HG03558 (cell line): ENCODE measurements around the gene MACROD2.

Experiments used
- ATAC-seq: cut with Tn5 transposase; IDR thresholded peaks from one replicate; pipeline ENCODE4 v1.9.1; 2021; ENCODE audit warnings: moderate number of reproducible peaks; ENCODE audit not compliant: unreplicated experiment; ENCODE audit errors: extremely low read depth

The MACROD2 gene

DNA sequence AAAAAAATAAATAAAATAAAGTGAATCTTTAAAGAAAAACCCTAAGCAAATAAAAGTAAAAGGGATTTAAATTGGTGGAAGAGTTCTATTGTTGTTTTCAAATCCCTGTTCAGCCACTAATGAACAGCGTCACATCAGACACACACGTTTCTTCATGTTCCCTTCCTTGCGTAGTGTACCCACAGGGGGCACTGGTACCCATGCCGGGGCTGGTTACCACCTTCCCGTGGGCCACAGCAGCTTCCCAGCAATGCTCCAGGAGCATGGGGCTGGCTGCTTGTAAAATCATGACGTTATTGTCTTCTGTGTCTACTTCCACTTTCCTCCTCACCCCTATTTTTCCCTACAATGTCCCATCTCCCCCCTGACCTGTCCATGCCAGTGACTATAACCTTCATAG, 1589.2 kb downstream of the MACROD2 start:
- ATAC-seq: no peak

DNA sequence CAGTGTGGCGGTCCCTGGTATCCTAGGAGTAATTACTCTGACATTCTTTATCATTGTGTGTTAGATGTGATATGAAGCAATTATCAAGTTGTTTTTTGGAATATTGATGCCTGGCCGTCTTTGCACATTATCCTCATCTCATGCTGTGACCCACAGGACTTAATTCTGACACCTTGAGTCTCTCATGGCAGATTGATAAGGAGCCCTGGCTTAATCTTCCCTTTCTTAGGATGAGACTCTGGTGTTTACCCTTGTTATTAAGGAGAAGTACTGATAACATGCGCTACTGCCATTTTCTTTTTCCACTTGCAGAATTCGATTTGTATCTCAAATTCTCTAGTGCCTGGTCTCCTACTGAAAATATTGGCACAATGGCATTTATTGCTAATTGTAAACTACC, 1597.8 kb downstream of the MACROD2 start:
- ATAC-seq: no peak

DNA sequence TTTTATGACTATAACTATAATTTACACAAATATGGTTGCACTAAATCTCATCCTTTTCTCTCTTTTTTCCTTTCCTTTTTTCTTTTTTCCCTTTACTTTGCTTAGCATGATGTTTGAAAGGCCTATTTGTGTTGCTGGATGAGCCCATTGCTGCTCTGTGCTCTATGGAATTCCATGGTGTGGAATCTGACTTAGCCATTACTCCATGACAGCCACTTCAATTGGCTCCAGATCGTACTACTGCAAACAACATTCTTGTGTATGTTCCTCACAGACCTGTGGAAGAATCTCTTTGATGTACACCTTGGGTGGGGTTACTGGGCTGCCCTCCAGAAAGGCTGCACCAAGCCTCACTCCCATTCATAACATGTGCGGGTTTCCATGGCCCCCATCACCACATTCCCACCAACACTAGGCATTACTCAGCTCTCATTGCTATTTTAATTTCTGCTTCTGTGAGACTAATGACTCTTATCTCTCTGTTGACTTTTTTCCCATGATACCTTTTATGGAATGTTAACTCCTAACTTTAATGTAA, 1598.9 kb downstream of the MACROD2 start:
- ATAC-seq: no peak

DNA sequence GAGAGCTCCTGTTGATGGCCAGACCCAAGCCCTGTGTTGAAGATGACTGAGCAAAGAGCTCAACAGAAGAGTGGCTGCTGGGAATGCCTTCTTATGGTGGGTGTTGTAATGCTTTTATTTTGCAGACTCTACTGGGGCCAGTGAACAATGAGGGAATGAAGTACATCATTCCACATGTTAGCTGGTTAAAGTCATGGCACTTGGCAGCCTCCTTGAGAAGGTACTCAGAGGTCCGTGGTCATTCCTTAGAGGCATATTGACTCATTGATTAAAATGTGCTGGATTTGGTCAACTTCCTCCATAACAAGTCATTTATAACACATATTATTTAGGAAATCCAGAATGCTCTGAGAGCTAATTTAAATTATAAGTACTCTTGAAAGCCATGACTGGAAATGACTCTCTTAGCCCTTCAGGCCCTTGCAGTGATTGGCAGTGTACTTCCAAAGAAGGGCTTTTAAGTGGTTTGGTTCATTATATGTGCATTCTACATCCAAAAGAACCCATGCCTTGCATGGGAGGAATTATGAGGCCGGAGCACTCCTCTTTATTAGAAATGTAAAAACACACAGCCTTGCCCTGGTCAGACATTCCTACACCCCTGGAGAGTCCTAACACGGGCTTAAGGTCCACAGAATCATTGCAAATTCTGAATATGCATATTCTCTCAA, 1601.0 kb downstream of the MACROD2 start:
- ATAC-seq: no peak

DNA sequence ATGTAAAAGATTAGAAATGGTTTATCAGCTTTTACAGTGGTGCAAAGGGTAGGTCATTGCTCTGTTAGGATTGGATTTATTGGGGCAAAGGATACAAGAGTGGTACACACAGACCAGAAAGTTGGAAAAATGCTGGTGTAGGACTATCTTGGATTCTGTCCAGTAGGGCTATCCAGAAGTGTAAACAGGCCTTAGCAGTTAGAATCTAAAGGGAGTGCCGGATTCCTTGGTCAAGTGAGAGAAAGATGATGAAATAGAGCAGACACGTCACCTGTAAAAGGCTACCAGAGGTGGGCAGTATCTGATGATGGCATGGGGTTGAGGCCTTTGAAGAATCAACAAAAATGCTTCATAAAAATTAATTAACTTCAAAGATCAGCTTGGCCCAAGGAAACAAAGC, 1602.0 kb downstream of the MACROD2 start:
- no peak for ATAC-seq

DNA sequence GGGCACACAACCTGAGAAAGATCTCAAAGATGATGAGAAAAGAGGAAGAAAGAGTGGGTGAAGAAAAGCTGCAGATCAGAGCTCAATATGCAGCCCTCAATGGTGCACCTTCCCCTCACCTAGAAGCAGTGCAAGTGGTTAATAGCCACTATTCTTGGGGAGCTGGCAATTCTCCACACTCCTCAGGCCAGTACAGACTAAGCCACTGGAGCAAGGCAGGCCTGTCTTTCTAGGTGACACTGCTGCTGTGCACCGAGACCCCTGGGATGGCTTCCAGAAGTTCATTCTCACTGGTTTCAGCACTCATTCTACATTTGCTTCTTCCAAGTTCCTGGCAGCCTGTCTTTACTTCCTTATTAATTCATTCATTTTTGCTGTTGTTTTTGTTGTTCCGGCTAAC, 1604.6 kb downstream of the MACROD2 start:
- no peak for ATAC-seq

DNA sequence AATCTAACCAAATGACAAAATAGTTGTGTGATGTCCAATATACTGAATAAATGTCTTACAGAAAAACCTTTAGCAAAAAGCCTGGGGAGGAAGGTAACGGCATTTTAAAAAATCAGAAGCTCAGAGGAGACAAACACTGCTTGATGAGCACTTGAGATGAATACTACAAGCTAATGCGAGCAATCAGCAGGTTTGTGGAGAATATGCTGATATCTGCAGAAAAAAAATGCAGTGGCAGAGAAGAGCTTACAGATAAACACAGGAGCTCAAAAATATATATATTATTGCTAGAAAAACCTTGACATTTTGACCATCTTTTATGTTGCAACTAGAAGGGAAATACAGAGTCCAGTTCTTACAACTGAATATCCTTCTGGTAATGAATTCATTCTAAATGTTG, 1605.2 kb downstream of the MACROD2 start:
- no peak for ATAC-seq

DNA sequence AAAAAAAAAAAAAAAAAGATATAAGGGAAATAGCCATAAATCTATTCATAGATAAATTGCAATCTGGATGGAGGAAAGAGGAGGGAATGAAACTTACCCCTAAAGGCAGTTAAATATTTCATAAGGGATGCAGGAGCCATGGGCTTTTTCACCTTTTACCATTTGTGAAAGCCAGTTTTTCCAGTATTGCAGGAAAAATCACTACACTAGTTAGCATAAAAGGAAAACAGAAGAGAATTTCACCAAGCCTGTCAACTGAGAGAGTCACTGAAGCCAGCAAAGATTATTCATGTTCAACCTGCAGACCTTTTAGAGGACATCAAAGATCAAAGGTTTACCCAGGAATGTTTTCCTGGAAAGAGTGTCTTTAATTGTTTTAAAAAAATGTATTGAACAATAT, 1608.2 kb downstream of the MACROD2 start:
- no peak for ATAC-seq

DNA sequence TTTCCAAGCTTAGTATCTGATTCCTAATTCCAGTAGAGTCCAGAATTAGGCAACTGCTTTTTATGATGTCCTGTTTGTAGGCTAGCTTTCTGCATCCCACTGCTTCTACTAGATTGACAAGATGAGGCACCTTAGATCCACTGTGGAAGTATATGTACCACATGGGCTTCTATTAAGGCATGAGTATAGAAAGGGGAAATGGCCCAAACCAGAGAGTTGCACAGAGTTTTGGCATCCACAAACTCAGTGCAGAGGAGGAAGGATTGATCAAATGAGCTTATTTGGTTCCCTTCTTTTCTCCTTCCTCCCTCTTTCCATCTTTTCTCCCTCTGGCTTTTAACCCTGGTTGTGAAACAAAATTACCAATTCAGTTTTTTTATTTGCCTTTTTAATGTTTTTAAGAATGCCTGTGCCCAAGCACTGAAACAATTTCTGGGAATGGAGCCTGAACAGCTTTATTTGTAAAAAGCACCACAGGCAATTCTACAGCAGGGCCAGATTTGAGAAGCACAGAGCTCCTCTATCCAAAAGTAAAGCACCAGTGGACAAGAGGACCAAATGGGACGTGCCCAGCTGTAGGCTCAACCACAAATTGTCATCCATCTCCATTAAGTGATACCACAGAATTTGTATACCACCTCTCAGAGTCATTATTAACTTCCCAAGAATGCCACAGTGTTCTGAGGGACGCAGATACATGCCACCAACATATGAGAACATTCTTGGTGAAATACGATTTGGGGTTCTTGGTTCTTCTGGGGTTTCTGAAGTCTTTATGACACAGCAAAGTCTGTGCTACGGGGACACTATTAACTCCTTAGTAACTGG, 1608.9 kb downstream of the MACROD2 start:
- ATAC-seq: no peak

DNA sequence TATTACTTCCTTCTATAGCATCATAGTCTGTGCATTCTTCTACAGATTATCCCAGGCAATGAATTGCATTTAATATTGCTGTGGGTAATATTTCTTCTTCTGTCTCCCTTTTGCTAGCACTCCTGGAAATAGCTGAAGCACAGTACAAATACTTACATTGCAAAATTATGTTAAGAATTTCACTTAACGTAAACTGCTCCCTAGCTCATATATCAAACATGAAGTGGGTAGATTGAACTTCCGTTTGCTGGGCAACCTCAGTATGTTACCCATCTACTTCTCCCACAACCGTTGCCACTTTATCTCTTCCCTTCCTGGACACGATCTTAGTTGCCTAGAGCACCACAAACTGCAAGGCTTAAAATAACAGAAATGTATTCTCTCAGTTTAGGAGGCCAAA, 1614.6 kb downstream of the MACROD2 start:
- ATAC-seq: no peak

DNA sequence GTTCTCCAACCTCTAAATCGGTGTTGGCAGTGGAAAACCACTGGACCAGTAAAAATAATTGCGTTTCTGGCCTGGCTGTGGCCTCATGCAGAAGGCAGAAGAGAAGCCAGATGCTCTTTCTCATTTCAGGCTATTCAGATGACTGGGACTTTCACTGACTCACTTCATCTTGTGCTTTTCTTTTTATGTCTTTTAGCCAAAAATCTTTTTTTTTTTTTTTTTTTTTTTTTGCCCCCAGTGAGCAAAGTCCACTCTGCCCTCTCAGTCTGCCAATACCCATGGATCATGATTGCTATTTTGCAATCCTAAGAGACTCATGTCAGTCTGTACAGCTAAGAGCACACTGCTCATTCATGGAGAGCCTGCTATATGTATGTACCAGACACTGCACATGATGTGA, 1615.5 kb downstream of the MACROD2 start:
- ATAC-seq: no peak

DNA sequence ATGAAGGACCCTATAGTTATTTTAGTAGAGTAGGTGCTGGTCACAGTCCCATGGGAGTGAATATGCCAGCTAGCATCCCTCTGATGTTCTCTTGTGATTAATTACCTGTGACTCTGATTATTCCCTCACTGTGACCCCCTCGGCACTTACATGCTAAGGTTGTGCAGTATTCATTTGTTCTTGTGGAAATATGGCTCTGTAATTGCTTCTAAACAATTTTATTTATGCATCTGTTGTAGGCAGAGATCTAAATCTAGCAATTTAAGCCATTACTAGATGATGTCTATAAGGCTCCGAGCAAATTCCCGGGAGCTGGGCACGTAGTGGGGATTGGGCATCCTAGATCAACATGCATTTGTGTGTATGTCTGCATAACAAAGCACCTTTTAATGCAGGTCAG, 1616.2 kb downstream of the MACROD2 start:
- ATAC-seq: no peak

DNA sequence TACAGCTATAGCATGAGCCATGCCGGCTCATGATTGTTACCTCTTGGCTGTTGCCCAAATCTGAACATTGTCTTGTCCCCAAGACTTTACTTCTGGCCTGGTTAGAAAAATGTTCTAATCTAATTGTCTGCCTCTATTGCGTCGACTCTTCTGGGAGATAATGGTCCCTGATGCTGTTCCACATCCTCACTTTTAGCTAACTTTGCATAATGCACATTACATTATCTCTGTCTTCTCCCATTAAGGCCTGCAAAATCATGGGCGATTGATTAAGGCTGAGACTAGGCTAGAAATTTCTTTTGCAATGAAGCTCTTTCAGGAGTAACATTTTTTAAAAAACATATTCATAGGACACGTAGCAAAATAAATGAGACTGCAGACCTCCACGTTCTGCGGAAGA, 1616.9 kb downstream of the MACROD2 start:
- no peak for ATAC-seq

DNA sequence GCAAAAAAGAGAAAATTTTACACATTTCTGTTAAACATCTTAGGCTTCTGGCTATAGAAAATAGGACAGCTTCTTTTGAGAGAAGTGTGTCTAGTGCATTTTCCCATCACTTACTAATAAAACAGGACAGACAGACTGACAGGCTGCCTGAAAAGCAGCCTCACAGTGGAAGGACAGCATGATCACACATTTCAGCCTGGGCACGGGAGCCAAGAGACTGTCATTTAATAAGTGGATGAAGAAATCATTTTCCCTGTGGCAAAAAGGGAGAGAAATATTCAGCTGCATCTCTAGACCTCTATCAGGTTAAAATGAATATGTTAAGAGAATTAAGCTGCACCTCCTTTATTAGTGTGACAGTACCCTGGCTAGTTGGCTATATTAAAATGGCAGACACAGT, 1617.5 kb downstream of the MACROD2 start:
- ATAC-seq: no peak

DNA sequence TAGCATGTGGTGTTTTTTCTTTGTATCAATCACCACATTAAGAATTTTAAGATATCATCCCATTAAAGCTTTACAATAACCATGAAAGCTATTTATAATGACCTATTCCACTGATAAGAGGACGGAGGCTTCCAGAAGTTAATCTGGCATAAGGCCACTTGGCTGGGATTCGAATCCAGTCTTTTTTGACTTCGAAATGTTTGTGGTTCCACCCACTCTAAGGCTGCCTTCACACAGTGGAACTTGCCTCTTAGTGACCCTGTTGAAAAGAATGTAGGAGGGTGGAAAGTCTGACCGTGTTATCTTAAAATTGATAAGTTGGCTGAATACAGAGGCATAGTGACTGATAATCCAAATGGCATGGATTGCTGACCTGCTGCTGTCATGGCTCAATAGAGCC, 1618.2 kb downstream of the MACROD2 start:
- no peak for ATAC-seq

DNA sequence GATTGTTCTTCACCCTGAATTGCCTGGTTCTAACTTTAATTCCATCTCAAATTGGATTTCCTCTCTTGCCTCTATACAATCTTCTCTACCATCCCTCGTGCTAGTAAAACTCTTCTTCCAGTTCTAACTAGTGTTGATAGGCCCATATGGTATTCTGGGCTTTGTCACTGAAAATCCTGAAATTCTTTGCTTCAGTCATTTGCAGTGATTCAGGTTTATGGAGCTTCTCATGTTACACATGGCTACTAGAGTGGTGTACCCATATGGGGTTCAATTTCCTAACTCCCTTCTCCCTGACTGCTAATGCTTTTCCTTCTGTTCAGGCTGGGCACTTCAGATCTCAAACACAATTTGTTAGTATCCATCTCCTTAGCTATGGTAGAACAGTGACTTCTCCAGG, 1621.3 kb downstream of the MACROD2 start:
- ATAC-seq: no peak

DNA sequence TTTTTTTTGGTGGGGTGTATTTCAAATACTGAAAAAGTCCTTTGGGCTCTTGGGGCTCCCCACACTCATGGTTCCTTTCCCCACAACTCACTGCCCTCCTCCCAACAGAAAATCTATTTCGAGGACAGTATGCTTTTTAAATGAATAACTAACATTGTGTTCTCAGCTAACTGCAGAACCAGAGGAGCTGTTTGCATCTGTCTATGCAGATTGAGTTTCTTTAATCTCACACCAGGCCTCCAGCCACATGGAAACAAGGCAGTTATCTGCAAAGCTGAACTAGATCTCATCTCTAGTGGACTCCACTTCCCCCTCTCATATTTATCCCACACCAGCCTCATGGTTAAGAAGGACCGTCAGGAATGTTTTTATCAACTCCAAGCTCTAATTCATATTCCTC, 1622.8 kb downstream of the MACROD2 start:
- ATAC-seq: no peak

DNA sequence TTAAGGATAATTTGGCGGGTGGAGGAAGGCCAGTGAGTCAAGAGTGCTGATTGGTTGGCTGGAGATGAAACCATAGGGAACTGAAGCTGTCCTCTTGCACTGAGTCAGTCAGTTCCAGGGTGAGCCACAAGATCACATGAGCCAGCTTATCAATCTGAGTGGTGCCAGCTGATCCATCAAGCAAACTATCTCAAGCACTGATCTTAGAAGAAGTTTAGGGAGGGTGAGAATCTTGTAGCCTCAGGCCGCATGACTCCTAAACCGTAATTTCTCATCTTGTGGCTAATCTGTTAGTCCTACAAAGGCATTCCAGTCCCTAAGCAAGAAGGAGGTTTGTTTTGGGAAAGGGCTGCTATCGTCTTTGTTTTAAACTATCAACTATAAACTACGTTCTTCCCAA, 1623.6 kb downstream of the MACROD2 start:
- no peak for ATAC-seq

DNA sequence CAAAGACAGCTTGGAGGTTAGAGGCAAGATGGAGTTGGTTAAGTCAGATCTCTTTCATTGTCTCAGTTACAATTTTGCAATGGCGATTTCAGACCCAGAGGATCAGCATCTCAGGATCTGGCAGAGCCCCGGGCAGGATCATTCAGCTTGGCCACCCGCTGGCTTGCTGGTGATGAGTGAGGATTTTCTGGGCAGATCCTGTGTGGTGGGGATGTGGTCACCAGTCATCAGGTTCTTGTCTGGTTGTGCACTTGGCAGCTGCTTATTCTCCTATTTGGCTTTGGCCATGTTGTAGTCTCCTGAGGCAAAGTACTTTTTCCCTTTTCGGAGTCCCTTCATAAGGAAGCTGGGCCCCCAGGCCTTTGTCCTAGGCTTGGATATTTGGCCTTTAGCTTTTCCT, 1624.0 kb downstream of the MACROD2 start:
- no peak for ATAC-seq

DNA sequence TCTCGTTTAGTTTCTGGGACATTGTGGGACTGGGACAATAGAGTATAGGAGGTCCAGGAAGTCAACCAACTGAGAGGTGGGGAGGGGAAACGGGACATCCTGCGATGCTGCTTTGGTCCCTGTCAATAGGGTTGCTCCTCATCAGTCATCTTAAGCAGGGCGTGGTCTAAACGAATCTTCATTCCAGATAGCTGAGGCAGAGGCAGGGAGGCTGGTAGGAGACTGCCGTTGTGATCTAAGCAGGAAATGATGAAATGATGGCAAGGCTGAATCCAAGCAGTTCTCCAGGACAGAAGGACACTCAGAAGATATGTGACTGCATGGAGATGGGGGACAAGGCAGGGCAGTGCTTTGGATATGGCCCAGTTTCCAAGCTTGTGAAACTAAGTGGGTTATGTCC, 1624.5 kb downstream of the MACROD2 start:
- no peak for ATAC-seq

DNA sequence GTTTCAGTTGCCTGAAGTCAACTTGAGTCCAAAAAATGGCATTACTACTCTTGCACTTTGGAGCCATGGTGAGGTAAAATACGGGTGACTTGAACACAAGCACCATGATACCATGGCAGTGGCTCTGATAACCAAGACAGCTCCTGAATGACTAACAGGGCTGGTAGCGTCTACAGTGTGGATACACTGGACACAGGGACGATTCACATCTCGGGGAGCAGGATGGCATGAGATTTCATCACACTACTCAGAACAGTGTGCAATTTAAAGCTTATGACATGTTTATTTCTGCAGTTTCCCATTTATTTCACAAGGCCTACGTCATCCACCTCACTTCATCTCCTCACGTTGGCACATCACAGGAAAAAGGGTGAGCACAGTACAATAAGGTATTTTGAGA, 1627.1 kb downstream of the MACROD2 start:
- no peak for ATAC-seq

DNA sequence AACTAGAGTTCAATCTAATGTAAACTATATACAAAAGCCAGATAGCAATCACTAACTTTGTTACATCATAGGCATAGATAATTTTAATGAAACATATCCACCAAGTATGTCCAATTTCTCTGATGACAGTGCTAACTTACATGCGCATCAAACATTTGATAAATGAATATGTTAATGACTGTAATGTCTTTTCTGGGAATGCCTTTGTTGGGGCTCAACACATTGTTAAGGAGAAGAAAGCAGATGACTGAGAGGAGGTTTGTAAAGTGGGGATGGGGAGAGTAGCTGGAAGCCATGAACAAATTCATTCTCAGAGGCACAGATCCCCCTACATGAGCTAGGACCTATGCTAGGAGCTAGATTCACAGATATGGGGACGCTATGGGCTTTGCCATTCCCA, 1627.9 kb downstream of the MACROD2 start:
- no peak for ATAC-seq
